ENCODE results near the gene NDUFA3.

DNA sequence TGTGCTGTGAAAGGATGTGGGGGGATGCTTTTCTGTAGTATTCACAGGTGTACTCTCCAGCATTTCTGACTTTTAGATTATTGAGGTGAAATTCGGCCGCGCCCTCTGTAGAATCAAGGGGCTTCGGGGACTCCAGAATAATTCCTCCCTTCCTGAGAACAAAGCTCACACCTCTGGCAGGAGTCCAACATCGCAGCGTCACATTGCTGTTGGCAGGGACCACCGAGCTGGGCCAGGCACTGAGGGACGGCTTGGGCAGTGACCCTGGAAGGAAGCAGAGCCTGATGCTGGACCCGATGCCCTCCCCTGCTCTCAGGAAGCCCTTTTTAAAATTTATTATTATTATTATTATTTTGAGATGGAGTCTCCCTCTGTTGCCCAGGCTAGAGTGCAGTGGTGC, 27.8 kb upstream of the NDUFA3 start:
- TF ChIP-seq, protein P1, sequence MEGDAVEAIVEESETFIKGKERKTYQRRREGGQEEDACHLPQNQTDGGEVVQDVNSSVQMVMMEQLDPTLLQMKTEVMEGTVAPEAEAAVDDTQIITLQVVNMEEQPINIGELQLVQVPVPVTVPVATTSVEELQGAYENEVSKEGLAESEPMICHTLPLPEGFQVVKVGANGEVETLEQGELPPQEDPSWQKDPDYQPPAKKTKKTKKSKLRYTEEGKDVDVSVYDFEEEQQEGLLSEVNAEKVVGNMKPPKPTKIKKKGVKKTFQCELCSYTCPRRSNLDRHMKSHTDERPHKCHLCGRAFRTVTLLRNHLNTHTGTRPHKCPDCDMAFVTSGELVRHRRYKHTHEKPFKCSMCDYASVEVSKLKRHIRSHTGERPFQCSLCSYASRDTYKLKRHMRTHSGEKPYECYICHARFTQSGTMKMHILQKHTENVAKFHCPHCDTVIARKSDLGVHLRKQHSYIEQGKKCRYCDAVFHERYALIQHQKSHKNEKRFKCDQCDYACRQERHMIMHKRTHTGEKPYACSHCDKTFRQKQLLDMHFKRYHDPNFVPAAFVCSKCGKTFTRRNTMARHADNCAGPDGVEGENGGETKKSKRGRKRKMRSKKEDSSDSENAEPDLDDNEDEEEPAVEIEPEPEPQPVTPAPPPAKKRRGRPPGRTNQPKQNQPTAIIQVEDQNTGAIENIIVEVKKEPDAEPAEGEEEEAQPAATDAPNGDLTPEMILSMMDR (IDR thresholded peaks at IDR 0.05), result no peak
- TF ChIP-seq EZH2 (IDR thresholded peaks at IDR 0.05; ENCODE audit: borderline replicate concordance, insufficient read depth, low read depth, low read length, poor library complexity, severe bottlenecking), result no peak
